RWPE2 (cell line): ENCODE measurements around the gene AP4B1.
A peak's percentile ranks its signal among the peaks of the same experiment; 100 is the strongest.
"Not testable (repeated sequence)": the region's sequence is repeated elsewhere in the genome, so short reads cannot be mapped to it uniquely, and the experiment has no call there.

ENCODE experiments used
- ATAC-seq: fragments of 200-7000 bp; cut with Tn5 transposase; 3 replicates; pipeline ENCODE4 v1.9.1; 2021; ENCODE audit warnings: low read depth
- DNase-seq: peaks from one replicate; pipeline ENCODE4 v3.0.0-alpha.2; 2020; ENCODE audit warnings: low spot score
- H3K27ac ChIP-seq: fragments of 450-650 bp; 2 replicates; pipeline ENCODE4 v1.5.1; 2017; ENCODE audit warnings: mild to moderate bottlenecking; ENCODE audit not compliant: poor library complexity, severe bottlenecking
- H3K27me3 ChIP-seq: fragments of 250-450 bp; sonication (Bioruptor Pico); 2 replicates; pipeline ENCODE4 v1.5.1; 2021; ENCODE audit warnings: mild to moderate bottlenecking, moderate library complexity; ENCODE audit not compliant: insufficient read depth, poor library complexity, severe bottlenecking
- H3K36me3 ChIP-seq: fragments of 250-450 bp; sonication (Bioruptor Pico); 2 replicates; pipeline ENCODE4 v1.5.1; 2020; ENCODE audit warnings: low read depth, mild to moderate bottlenecking, moderate library complexity
- H3K4me1 ChIP-seq: fragments of 250-450 bp; sonication (Bioruptor Pico); 2 replicates; pipeline ENCODE4 v1.5.1; 2021; ENCODE audit warnings: mild to moderate bottlenecking, moderate library complexity; ENCODE audit not compliant: insufficient read depth, poor library complexity, severe bottlenecking
- H3K4me3 ChIP-seq: fragments of 250-450 bp; sonication (Bioruptor Pico); 2 replicates; pipeline ENCODE4 v1.5.1; 2021; ENCODE audit warnings: mild to moderate bottlenecking, moderate library complexity; ENCODE audit not compliant: severe bottlenecking
- H3K9me3 ChIP-seq: fragments of 250-450 bp; sonication (Bioruptor Pico); 2 replicates; pipeline ENCODE4 v1.5.1; 2021; ENCODE audit warnings: mild to moderate bottlenecking, moderate library complexity; ENCODE audit not compliant: severe bottlenecking
- CTCF ChIP-seq: fragments of 450-650 bp; IDR thresholded peaks from one replicate; pipeline ENCODE4 v1.5.1; 2017; ENCODE audit warnings: mild to moderate bottlenecking, moderate library complexity; ENCODE audit not compliant: poor library complexity, severe bottlenecking

The AP4B1 gene

GRCh38 chr1:113904674-113905434 is at the start of gene AP4B1, which contains the start of gene DCLRE1B:
Gene AP4B1 (minus strand): TSS chr1:113904799. CDS start chr1:113904717, 82 bp downstream.
Gene DCLRE1B (plus strand): TSS chr1:113905326. CDS start chr1:113905587, 261 bp downstream.
- Histone ChIP-seq H3K4me3 (peak within 1 kb of the TSS; percentile 61), H3K27me3 (no peaks in the 10 kb centered on the region), H3K27ac (peak within 1 kb of the TSS; percentile 70), H3K36me3 (peaks cover 36% of the 10 kb centered on the region), H3K9me3 (no peaks in the 10 kb centered on the region), H3K4me1 (peaks cover 6% of the 10 kb centered on the region)
- peak; percentile 99 for DNase-seq
- peak; percentile 83 for TF ChIP-seq CTCF
- ATAC-seq: peak; percentile 91

GRCh38 chr1:113951719-113952118 is 47.1 kb upstream of the AP4B1 start:
- Histone ChIP-seq H3K36me3 (peaks cover 41% of the 10 kb centered on the region), H3K4me3 (no peak overlapping the region), H3K4me1 (no peaks in the 10 kb centered on the region), H3K9me3 (no peaks in the 10 kb centered on the region), H3K27ac (no peak overlapping the region), H3K27me3 (no peaks in the 10 kb centered on the region)
- TF ChIP-seq CTCF: no peak
- DNase-seq (no peak), ATAC-seq (no peak)

GRCh38 chr1:113950908-113951307 is 46.3 kb upstream of the AP4B1 start:
- no peaks in the 10 kb centered on the region for H3K27me3 ChIP-seq
- no peak for ATAC-seq
- H3K9me3 ChIP-seq: no peaks in the 10 kb centered on the region
- no peak overlapping the region for H3K4me3 ChIP-seq
- H3K27ac ChIP-seq: no peak overlapping the region
- no peak for TF ChIP-seq CTCF
- peaks cover 33% of the 10 kb centered on the region for H3K36me3 ChIP-seq
- H3K4me1 ChIP-seq: no peaks in the 10 kb centered on the region
- no peak for DNase-seq

GRCh38 chr1:113949007-113949406 is 44.4 kb upstream of the AP4B1 start:
- no peak overlapping the region for H3K27ac ChIP-seq
- DNase-seq: no peak
- peak; percentile 21 for TF ChIP-seq CTCF

GRCh38 chr1:113948151-113948550 is 43.6 kb upstream of the AP4B1 start:
- H3K27me3 ChIP-seq, DNase-seq, ATAC-seq, H3K4me3 ChIP-seq, H3K4me1 ChIP-seq, H3K27ac ChIP-seq, H3K9me3 ChIP-seq: not testable (repeated sequence)
- H3K36me3 ChIP-seq: peaks cover 23% of the 10 kb centered on the region

More at GRCh38 chr1:113949007-113949406, 44.4 kb upstream of the AP4B1 start:
- H3K4me1 ChIP-seq: no peaks in the 10 kb centered on the region
- ATAC-seq: no peak
- H3K4me3 ChIP-seq: no peak overlapping the region
- peaks cover 3% of the 10 kb centered on the region for H3K9me3 ChIP-seq
- peaks cover 21% of the 10 kb centered on the region for H3K36me3 ChIP-seq
- H3K27me3 ChIP-seq: no peaks in the 10 kb centered on the region
